Measurements from ENCODE around the gene NSMCE3.

Gene NSMCE3

DNA sequence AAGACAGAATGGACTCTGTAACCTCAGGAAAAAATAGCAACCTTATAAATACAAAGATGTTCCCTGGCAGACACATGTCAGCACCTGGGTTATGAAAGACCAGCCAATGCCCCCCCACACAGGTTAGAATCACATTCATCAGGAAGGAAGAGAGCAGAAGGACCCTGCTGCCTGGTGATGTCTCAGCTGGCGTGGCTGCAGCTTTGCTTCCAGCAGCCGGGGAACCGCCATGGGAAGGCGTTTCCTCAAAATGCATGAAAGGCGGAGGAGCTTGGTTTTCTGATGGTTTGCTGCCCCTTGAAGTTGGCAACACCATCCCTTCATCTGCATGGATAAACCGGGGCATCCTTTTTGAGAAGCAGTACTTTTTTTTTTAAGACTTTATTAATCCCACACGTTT, 10.9 kb upstream of the NSMCE3 start:
- TF ChIP-seq, protein P1, sequence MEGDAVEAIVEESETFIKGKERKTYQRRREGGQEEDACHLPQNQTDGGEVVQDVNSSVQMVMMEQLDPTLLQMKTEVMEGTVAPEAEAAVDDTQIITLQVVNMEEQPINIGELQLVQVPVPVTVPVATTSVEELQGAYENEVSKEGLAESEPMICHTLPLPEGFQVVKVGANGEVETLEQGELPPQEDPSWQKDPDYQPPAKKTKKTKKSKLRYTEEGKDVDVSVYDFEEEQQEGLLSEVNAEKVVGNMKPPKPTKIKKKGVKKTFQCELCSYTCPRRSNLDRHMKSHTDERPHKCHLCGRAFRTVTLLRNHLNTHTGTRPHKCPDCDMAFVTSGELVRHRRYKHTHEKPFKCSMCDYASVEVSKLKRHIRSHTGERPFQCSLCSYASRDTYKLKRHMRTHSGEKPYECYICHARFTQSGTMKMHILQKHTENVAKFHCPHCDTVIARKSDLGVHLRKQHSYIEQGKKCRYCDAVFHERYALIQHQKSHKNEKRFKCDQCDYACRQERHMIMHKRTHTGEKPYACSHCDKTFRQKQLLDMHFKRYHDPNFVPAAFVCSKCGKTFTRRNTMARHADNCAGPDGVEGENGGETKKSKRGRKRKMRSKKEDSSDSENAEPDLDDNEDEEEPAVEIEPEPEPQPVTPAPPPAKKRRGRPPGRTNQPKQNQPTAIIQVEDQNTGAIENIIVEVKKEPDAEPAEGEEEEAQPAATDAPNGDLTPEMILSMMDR (IDR thresholded peaks at IDR 0.05), result no peak

DNA sequence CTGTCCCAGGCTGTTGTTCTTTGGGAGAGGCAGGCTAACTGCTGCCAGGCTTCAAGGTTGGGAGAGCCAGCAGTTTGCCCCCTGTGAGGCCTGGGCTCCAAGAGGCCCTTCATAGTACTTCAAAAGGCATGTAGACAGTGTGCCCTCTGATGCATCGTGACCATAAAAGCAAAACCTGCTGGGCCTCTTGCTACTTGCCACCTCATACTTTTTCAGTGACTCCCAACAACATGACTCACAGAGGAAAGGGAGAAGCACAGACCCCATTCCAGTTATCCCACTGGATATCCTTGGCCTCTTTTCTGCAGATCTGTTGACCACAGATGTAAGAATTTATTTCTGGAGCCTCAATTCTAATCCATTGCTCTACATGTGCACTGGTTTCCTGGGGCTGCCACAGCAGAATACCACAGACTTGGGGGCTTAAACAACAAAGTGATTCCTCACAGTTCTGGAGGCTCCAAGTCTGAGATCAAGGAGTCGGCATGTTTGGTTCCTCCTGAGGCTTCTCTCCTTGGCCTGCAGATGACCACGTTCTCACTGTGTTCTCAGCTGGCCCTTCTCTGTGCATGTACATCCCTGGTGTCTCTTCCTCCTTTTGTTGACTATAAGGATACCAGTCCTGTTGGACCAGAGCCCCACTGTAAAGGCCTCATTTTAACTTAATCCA, 8.9 kb upstream of the NSMCE3 start:
- TF ChIP-seq, protein P1 (IDR thresholded peaks at IDR 0.05), result no peak

DNA sequence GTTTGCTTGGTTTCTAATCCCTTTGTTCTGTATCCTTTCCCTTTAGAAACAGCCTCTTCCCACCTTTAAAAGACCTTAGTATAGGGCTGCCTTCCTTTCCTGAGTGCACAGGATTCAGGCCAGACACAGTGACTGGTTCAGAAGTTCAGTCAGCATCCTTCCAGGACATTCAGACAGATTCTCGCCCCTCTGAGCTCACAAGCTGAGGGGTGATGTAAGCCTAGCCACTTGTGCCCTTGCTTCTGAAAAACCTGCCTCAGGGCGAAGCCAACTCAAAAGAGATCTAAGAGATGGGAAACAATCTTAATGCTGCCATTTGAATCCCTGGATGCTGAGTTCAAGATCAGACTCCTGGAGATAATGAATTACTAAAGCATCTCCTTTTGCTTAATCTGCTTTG, 6.7 kb upstream of the NSMCE3 start:
- TF ChIP-seq, protein P1 (IDR thresholded peaks at IDR 0.05), result no peak

DNA sequence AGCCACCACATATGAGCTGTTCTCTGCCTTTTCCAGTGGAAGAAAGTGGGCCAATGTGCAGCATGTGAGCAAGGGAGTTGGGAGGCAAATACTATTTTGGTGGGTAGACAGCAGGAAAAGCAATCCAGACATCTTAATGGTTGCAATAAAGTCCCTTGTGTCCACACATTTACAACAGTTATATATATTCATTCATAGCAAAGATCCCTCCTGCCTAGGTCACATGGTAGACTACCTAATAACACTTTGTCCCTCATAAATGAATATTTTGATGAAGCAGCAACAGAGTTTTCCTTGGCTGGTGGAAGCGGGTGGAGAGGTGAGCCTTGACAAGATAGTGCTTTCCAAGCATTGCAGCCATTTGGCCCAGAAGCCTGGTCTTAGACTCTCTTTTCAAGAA, 6.2 kb upstream of the NSMCE3 start:
- TF ChIP-seq, protein P1 (IDR thresholded peaks at IDR 0.05), result no peak

DNA sequence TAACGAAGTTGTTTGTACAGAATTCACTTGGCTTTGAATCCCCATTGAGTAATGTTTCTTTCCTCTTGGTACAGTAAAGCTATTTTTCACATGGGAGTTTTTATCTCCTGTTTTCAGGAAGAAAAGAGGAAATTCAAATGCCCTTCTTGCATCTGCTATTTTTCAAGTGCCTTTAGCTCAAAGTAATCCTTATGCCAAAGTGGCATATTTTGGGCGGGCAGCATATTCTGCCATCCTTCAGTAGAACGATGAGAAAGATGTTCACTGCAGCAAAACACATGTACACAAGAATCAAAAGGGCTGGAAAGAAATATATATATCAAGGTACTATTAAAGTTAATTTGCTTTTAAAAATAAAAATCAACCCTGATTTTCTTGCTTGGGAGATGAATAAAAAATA, 5.3 kb upstream of the NSMCE3 start:
- TF ChIP-seq, protein P1 (IDR thresholded peaks at IDR 0.05), result no peak

DNA sequence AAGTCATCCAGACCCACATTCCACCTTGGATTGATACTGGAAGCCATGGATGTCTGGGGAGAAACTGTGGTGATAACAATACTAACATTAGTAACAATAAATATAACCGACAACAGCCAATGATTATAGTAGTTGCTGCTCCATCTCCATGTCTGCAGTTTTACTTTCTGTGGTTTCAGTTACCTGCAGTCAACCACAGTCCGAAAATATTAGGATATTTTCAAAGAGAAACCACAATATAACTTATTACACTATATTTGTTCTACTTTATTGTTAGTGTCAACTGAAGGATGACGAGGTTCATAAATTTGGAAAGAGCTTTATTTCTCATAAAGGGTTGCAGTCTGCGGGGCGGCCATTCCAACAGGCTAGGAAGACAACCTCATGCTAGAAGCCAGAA, 2.6 kb upstream of the NSMCE3 start:
- TF ChIP-seq, protein P1 (IDR thresholded peaks at IDR 0.05), result no peak

DNA sequence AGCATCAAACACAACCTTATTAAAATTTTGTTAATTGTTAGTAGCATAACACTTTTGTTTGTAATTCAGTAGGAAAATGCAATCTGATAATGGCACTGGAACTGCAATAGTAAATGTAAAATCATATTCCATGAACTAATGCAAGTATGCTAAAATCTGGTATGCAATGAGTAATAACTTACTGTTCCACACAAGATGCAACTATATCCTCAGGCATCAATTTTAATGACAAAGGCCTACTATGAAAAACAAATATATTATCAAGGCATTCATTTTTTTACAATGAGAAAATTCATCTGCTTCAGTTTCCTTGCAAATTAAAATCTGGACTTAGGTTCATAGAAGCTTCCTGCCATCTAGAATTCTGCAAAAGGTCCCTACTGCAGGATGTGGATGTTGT, 1.4 kb upstream of the NSMCE3 start:
- TF ChIP-seq, protein P1 (IDR thresholded peaks at IDR 0.05), result no peak
